Psoas muscle (tissue), 8 donors: ENCODE results near the gene LMOD3. TPM values are rescaled to one million over a fixed set of nuclear protein-coding genes. Genes with fewer than 3 reads are reported as not detected.

Experiments
- ATAC-seq, 4 donors: fragments of 200-7000 bp; cut with Tn5 transposase; one replicate each; pipeline ENCODE4 v1.9.1; 2020; ENCODE audit warnings: moderate library complexity in 3 of 4, mild to moderate bottlenecking in 2 of 4
- DNase-seq, 2 donors: peaks; one replicate each; pipeline ENCODE4 v3.0.0-alpha.2; 2020
- H3K27ac ChIP-seq: fragments of 200-600 bp; one replicate; pipeline ENCODE4 v1.8.0; 2022
- H3K27me3 ChIP-seq, 3 donors: fragments of 200-600 bp in 1 of 3; one replicate each; pipeline versions ENCODE4 v1.6.1 to v1.8.0; 2013 to 2022; ENCODE audit warnings: low read length in 2 of 3, mild to moderate bottlenecking in 2 of 3, moderate library complexity in 1 of 3; ENCODE audit not compliant: insufficient read depth in 3 of 3
- H3K36me3 ChIP-seq, 2 donors: fragments of 200-600 bp in 1 of 2; one replicate each; pipeline versions ENCODE4 v1.6.1 to v1.8.0; 2013 to 2022; ENCODE audit warnings: low read depth in 1 of 2, mild to moderate bottlenecking in 1 of 2, moderate library complexity in 1 of 2; ENCODE audit not compliant: insufficient read depth in 1 of 2
- H3K4me1 ChIP-seq: fragments of 200-600 bp; one replicate; pipeline ENCODE4 v1.8.0; 2022
- H3K4me3 ChIP-seq: fragments of 200-600 bp; one replicate; pipeline ENCODE4 v1.8.0; 2022; ENCODE audit warnings: mild to moderate bottlenecking
- H3K9me3 ChIP-seq: fragments of 200-600 bp; one replicate; pipeline ENCODE4 v1.8.0; 2022
- WGBS, 3 donors: extraction: QIAGEN DNeasy Blood & Tissue Kit; methylation state at CpG; one replicate each; pipeline versions ENCODE4 v1.1.6 to v1.1.7; 2013; 5-methylcytosine and 5-hydroxymethylcytosine counted together
- intact Hi-C, 2 donors: fragments of 100-400 bp; cut with DNase I; formaldehyde crosslinking; loops; one replicate each; pipeline versions ENCODE4 v1.11.0 to v1.14.2; 2022
- polyA plus RNA-seq, 3 donors: library from polyadenylated mRNA; stranded (reverse); fragments of 200-250 nt; gene quantifications; one replicate each; pipeline ENCODE4 v1.2.3, GENCODE V29; 2013
- total RNA-seq, 4 donors: library from RNA; stranded (reverse); fragmentation: NEBNext Ultra II Directional in 2 of 4; extraction: Animal tissue kit (Norgen Biotek cat#: 25700) in 2 of 4; gene quantifications; one replicate each; pipeline versions ENCODE4 v1.2.1 to v1.2.4, GENCODE V29; 2021 to 2023
- TF ChIP-seq, protein P1 (sequence below): fragments of 200-600 bp; IDR thresholded peaks from one replicate; pipeline ENCODE4 v1.8.0; 2022; ENCODE audit warnings: antibody characterized with exemption
- donor health status: healthy with polysubstance abuse.
- donor health status: DM: no; HTN: no; CAD: no; lungs with moderate emphysema.
- donor health status: Bipolar disorder and iron deficiency.
- donor health status: healthy.
- donor health status: DM: yes; HTN: yes; CAD: no.
- donor health status: DM: no; HTN: no; CAD: no.
- donor health status: DM: no; HTN: no; CAD: no.
- donor health status: DM: yes; HTN: yes; CAD: no.

The LMOD3 gene
- total and polyA plus RNA-seq, 7 donors: 9.0 to 258 (median 133) TPM

DNA sequence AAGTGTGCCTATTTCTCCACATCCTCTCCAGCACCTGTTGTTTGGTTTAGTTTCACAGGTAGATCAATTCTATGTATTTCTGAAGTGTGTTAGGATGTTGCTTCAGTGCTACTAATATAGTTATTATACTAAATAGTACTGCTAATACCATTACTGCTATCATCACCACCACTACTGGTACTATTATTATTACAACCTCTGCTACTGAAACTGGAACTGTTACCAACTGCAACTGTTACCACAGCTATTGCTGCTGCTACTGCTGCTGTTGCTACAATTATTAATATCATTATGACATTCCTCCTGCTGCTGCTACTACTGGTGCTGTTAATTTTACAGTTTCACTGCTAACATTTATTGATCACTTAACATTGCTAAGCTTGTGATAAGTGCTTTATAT, 8.3 kb upstream of the LMOD3 start:
- no peaks in the 10 kb centered on the region for H3K27me3 ChIP-seq
- intact Hi-C loops: no loop called here
- no peaks in the 10 kb centered on the region for H3K36me3 ChIP-seq
- H3K27ac ChIP-seq: peak overlapping the region; percentile 14
- TF ChIP-seq, protein P1, sequence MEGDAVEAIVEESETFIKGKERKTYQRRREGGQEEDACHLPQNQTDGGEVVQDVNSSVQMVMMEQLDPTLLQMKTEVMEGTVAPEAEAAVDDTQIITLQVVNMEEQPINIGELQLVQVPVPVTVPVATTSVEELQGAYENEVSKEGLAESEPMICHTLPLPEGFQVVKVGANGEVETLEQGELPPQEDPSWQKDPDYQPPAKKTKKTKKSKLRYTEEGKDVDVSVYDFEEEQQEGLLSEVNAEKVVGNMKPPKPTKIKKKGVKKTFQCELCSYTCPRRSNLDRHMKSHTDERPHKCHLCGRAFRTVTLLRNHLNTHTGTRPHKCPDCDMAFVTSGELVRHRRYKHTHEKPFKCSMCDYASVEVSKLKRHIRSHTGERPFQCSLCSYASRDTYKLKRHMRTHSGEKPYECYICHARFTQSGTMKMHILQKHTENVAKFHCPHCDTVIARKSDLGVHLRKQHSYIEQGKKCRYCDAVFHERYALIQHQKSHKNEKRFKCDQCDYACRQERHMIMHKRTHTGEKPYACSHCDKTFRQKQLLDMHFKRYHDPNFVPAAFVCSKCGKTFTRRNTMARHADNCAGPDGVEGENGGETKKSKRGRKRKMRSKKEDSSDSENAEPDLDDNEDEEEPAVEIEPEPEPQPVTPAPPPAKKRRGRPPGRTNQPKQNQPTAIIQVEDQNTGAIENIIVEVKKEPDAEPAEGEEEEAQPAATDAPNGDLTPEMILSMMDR: no peak
- DNase-seq (no peak), ATAC-seq (peak in 2 of 4 donors; percentile 38 to 55)
- H3K4me1 ChIP-seq: peaks cover 16% of the 10 kb centered on the region
- no peak overlapping the region for H3K4me3 ChIP-seq
- no peaks in the 10 kb centered on the region for H3K9me3 ChIP-seq

DNA sequence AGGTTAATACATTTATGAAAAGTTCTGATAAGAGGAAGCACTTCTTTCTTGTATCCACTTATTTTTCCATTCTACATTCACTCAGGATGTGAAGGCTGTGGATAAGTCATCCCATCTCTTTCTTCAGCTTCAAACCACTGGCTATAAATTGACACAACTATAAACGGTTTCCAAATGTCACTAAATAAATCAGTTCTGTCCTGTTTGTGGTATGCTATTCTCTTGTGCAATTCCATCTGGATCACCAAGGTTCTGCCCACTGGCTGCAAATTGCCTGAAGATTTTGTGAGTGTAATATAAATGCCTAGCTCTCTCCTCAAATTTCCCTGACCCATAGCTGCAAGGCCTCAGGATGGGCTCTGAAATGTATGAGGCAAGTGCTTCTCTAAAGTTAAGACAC, 7.1 kb upstream of the LMOD3 start:
- intact Hi-C loops: no loop called here
- no peaks in the 10 kb centered on the region for H3K36me3 ChIP-seq
- peak overlapping the region; percentile 76 for H3K27ac ChIP-seq
- WGBS, 3 donors: 10 to 13% (median 12%) methylated on average over 1 of the region's 1 CpG
- ATAC-seq (peak; percentile 80 to 87 (median 84)), DNase-seq (no peak)
- no peaks in the 10 kb centered on the region for H3K27me3 ChIP-seq
- no peaks in the 10 kb centered on the region for H3K9me3 ChIP-seq
- TF ChIP-seq, protein P1: no peak
- H3K4me1 ChIP-seq: peaks cover 16% of the 10 kb centered on the region
- no peak overlapping the region for H3K4me3 ChIP-seq

DNA sequence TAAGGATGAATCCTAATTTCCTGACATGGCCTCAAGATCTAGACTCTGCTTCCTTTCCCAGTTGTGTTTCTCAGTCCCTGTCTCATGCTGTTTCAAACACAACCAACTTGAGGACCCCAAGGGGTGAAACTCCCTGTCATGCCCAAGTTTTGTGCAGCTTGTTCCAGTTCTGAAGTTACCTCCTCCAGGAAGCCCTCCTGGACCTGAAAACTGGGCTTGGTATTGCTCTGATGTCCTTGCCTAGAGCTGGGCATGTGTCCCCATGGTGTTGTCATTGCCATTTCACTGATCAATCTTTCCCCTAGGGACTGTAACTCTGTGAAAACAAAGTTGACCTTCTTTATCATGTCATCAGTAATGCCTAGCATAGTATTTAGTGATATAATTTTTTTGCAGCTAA, 6.1 kb upstream of the LMOD3 start:
- TF ChIP-seq, protein P1: no peak
- no peak for ATAC-seq

DNA sequence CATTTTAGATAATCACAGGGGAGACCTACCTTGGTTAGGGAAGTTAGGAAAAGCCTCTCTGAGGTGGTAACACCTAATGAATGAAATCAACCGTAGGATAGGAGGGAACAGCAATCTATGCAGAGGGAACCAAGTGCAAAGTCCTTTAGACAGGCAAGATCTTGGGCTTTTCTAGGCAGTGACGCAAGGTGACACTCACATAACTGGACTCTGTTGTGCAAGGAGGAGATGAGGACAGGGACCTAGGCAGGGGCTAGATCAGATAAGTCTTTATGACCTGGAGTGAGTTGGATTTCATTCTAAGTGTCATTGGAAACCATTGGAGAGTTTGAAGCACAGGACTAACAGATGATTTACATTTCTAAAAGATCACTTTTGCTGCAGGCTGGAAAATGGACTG, 4.6 kb upstream of the LMOD3 start:
- Histone ChIP-seq H3K27ac (peak overlapping the region; percentile 98), H3K27me3 (no peaks in the 10 kb centered on the region), H3K4me1 (peaks cover 36% of the 10 kb centered on the region), H3K9me3 (no peaks in the 10 kb centered on the region), H3K4me3 (peak overlapping the region; percentile 31), H3K36me3 (no peaks in the 10 kb centered on the region)
- DNase-seq (no peak), ATAC-seq (peak; percentile 54 to 62 (median 60))
- intact Hi-C loops: no loop called here
- 21 to 69% (median 45%) methylated on average over 2 of the region's 2 CpGs for WGBS, 3 donors
- TF ChIP-seq, protein P1: no peak

More for the DNA sequence above, 6.1 kb upstream of the LMOD3 start:
- Histone ChIP-seq H3K36me3 (no peaks in the 10 kb centered on the region), H3K4me3 (no peak overlapping the region), H3K27ac (peak overlapping the region; percentile 76), H3K9me3 (no peaks in the 10 kb centered on the region), H3K4me1 (peaks cover 26% of the 10 kb centered on the region), H3K27me3 (no peaks in the 10 kb centered on the region)
- intact Hi-C loops: no loop called here
- DNase-seq: no peak

DNA sequence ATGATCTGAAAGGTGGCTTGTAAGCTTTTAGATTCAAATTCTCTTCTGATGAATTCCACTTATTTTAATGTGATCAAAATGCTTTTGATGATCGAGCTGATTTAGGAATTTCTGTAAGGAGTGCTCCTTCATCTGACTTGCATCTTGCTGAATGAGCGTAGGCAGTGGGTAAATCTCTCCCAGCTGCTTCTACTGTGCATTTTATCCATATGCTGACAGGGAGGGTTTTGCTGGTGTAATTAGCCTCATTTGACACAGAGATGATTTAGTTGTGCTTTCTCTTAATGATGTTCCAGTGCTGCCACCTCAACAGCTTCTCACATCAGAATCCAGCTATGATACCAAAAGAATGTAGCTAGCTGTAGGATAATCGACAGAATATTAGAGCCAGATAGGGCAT, 3.8 kb upstream of the LMOD3 start:
- 60 to 78% (median 70%) methylated on average over 3 of the region's 3 CpGs for WGBS, 3 donors
- no peaks in the 10 kb centered on the region for H3K27me3 ChIP-seq
- peaks cover 36% of the 10 kb centered on the region for H3K4me1 ChIP-seq
- DNase-seq (no peak), ATAC-seq (no peak)
- H3K4me3 ChIP-seq: peak overlapping the region; percentile 31
- intact Hi-C loops: no loop called here
- H3K36me3 ChIP-seq: no peaks in the 10 kb centered on the region
- H3K27ac ChIP-seq: peak overlapping the region; percentile 98
- TF ChIP-seq, protein P1: no peak
- no peaks in the 10 kb centered on the region for H3K9me3 ChIP-seq
